Mucosa of rectum (tissue), 2 donors: ENCODE measurements around the gene CAST.
"Not testable (repeated sequence)": the region's sequence is repeated elsewhere in the genome, so short reads cannot be mapped to it uniquely, and the experiment has no call there.

ENCODE experiments used
- H3K27ac ChIP-seq, 2 donors: one replicate each; pipeline ENCODE4 v1.7.0; 2013; ENCODE audit warnings: inconsistent platforms in 2 of 2, low read depth in 2 of 2, low read length in 2 of 2
- H3K27me3 ChIP-seq, 2 donors: one replicate each; pipeline ENCODE4 v1.7.0; 2013; ENCODE audit warnings: low read length in 2 of 2; ENCODE audit not compliant: control insufficient read depth in 2 of 2, insufficient read depth in 2 of 2
- H3K36me3 ChIP-seq, 2 donors: one replicate each; pipeline ENCODE4 v1.7.0; 2013; ENCODE audit warnings: low read length in 2 of 2; ENCODE audit not compliant: control insufficient read depth in 2 of 2, insufficient read depth in 2 of 2
- H3K4me1 ChIP-seq, 2 donors: one replicate each; pipeline ENCODE4 v1.7.0; 2013; ENCODE audit warnings: low read length in 2 of 2, mild to moderate bottlenecking in 1 of 2; ENCODE audit not compliant: control insufficient read depth in 2 of 2, insufficient read depth in 2 of 2
- H3K4me3 ChIP-seq, 2 donors: one replicate each; pipeline ENCODE4 v1.7.0; 2013; ENCODE audit warnings: low read length in 2 of 2
- H3K9ac ChIP-seq, 2 donors: one replicate each; pipeline ENCODE4 v1.7.0; 2013; ENCODE audit warnings: low read length in 2 of 2, low read depth in 1 of 2, mild to moderate bottlenecking in 1 of 2
- H3K9me3 ChIP-seq, 2 donors: one replicate each; pipeline ENCODE4 v1.7.0; 2013; ENCODE audit warnings: low read length in 2 of 2; ENCODE audit not compliant: control insufficient read depth in 2 of 2
- donor health status: healthy.
- donor health status: Normal muscosa, but diverticular disease.

Gene CAST

DNA sequence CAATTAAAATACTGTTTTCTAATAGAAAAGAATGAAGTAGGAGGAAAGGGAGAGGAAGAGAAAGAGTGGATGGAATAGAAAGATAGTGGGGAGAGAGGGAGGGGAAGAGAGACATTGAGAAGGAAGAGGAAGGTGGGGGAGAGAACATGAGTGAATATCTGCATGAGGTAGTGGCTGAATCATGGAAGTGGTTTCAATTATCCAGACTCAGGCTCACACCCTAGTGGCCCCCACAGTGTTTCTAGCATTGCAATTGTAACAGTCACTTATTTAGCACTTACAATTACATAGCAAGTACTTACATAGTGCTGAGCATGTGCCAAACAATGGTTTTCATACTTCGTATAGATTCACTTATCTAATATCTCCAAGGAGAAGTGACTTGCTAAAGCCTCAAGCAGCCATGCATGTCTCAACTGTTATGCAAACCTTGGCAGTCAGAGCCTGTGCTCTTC lies 72.7 kb downstream of the CAST start:
- no peak overlapping the region for H3K4me3 ChIP-seq
- H3K27ac ChIP-seq: no peak overlapping the region
- no peaks in the 10 kb centered on the region for H3K9me3 ChIP-seq
- peaks cover 44 to 53% of the 10 kb centered on the region in 2 donors for H3K36me3 ChIP-seq
- no peaks in the 10 kb centered on the region for H3K27me3 ChIP-seq
- no peaks in the 10 kb centered on the region for H3K4me1 ChIP-seq
- no peak overlapping the region for H3K9ac ChIP-seq

DNA sequence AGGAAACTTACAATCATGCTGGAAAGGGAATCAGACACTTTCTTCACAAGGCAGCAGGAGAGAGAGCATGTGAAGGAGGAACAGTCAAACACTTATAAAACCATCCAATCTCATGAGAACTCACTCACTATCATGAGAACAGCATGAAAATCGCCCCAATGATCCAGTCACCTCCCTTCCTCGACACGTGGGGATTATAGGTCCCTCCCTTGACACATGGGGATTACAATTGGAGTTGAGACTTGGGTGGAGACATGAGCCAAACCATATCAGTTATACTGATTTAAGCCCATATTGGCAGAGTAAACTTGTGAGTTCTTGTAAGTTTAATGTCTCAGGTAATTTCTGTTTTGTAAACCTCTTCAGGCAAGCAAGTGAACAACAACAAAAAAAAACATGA lies 74.8 kb downstream of the CAST start:
- Histone ChIP-seq H3K27ac (no peak overlapping the region), H3K36me3 (peaks cover 53 to 62% of the 10 kb centered on the region in 2 donors), H3K4me1 (peaks cover 0 to 4% of the 10 kb centered on the region in 2 donors)

DNA sequence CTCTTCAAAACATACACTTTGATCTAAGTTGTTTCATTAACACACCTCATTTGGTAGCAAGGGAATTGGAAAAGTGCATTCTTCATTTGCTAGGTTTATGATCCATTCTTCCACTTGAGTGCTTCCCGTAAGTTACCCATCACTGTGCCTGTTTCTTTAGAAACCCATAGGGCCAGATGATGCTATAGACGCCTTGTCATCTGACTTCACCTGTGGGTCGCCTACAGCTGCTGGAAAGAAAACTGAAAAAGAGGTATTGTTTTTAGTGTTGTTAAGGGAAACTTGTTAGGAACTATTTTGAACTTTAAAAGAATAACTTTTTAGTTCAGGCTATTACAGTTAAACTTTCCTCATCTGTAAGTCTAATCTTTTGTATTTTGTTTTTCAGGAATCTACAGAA lies 78.9 kb downstream of the CAST start:
- Histone ChIP-seq H3K27ac (peak overlapping the region in 1 of 2 donors; percentile 34), H3K4me3 (no peak overlapping the region), H3K27me3 (no peaks in the 10 kb centered on the region), H3K4me1 (peaks cover 0 to 11% of the 10 kb centered on the region in 2 donors), H3K36me3 (peaks cover 76 to 89% of the 10 kb centered on the region in 2 donors), H3K9ac (no peak overlapping the region), H3K9me3 (no peaks in the 10 kb centered on the region)

More for the DNA sequence above, 74.8 kb downstream of the CAST start:
- Histone ChIP-seq H3K9ac (no peak overlapping the region), H3K27me3 (no peaks in the 10 kb centered on the region), H3K9me3 (no peaks in the 10 kb centered on the region), H3K4me3 (no peak overlapping the region)

DNA sequence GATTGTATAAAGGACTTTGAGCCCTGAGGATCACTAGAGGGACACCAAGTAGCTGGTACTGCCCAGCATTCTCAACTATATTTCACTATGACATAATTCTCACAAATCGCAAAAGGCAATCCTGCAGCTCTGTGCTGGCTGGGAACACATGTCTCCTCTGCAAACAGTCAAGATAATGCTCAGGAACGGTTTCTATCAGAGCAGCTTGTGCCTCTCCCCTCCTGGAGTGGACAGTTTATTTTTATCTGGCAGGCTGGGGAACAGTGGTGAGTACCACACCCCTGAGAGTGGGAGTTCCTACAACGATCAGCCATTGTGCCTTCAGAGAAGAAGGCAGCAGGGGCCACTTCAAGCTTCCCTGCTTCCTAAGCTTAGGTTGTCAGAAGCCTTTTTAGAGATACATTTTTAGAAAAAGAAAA lies 79.7 kb downstream of the CAST start:
- H3K27me3 ChIP-seq: no peaks in the 10 kb centered on the region
- H3K9me3 ChIP-seq: no peaks in the 10 kb centered on the region
- H3K9ac ChIP-seq: no peak overlapping the region
- no peak overlapping the region for H3K4me3 ChIP-seq
- H3K27ac ChIP-seq: peak overlapping the region in 1 of 2 donors; percentile 34
- H3K4me1 ChIP-seq: peaks cover 0 to 11% of the 10 kb centered on the region in 2 donors
- peaks cover 80 to 90% of the 10 kb centered on the region in 2 donors for H3K36me3 ChIP-seq

DNA sequence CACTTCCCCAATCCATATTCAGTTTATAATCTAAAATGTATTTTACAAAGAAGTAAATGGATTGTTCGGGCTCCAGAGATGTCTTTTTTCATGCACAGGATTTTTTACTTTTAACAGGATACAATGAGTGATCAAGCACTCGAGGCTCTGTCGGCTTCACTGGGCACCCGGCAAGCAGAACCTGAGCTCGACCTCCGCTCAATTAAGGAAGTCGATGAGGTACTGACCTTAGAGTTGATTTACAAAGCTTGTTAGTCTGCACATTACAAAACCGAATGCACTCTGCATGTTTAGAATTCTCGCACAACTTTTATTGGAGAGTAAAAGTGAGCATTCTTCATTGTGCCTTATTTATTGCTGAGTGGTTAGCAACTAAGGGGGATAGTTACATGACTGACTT lies 80.4 kb downstream of the CAST start:
- H3K9me3 ChIP-seq: no peaks in the 10 kb centered on the region
- peaks cover 85 to 89% of the 10 kb centered on the region in 2 donors for H3K36me3 ChIP-seq
- no peak overlapping the region for H3K4me3 ChIP-seq
- peak overlapping the region in 1 of 2 donors; percentile 34 for H3K27ac ChIP-seq
- no peaks in the 10 kb centered on the region for H3K27me3 ChIP-seq
- H3K9ac ChIP-seq: no peak overlapping the region
- peaks cover 0 to 15% of the 10 kb centered on the region in 2 donors for H3K4me1 ChIP-seq

DNA sequence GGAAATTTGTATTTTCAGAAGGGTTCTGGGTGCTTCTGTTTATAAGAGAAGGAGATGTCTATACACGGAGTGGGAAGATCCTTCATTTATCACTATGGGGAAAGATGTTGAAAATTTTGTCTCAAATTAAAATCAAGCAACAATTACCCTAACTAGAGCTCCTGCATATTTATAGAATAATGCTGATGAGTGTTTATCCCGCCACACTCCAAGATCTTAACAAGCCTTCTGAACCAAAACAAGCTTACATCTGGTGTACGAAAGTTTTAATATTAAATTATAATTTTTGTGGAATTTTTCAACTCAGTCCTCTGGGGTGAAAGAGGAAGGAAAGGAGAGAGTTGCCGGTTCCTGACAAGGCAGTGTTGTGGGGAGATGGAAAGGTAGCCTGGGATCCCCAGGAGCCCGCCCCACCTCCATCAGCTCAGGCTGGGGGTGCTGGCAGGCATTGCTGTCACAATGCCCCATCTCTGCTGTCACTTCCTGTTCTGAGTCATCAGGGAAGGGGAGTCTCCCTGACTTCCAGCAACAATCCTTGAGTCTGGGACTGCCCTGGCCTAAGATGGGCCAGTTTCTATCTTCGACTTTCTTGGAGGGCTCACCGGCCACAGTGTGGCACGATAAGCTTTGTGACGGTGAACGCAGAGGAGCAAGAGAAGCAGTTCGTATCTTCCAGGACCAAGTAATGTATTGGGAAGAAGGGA lies 81.0 kb downstream of the CAST start:
- Histone ChIP-seq H3K9ac (no peak overlapping the region), H3K4me3 (no peak overlapping the region), H3K4me1 (peaks cover 0 to 19% of the 10 kb centered on the region in 2 donors), H3K9me3 (no peaks in the 10 kb centered on the region), H3K36me3 (peaks cover 88 to 89% of the 10 kb centered on the region in 2 donors), H3K27me3 (no peaks in the 10 kb centered on the region), H3K27ac (peak overlapping the region in 1 of 2 donors; percentile 53)

DNA sequence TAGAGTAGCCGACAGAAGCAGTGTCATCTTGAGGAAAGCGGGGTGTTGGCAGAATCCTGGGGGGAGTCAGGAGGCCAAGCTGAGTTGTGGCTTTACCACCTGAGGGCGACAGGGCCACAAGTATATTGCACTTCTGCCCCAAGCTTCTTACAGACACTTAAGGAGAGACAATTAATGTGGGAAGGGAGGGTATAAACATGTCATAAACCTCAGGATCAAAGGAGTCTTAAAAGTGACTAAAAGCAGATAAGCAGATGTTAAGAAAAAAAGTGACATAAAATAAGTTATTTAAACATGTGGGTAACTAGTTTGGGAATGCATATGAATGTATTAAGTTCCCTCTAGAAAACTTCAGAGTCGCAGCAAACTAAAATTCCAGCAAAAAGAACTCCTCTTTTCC lies 81.6 kb downstream of the CAST start:
- peaks cover 88 to 89% of the 10 kb centered on the region in 2 donors for H3K36me3 ChIP-seq
- no peak overlapping the region for H3K9ac ChIP-seq
- no peaks in the 10 kb centered on the region for H3K27me3 ChIP-seq
- no peak overlapping the region for H3K4me3 ChIP-seq
- peaks cover 0 to 19% of the 10 kb centered on the region in 2 donors for H3K4me1 ChIP-seq
- no peaks in the 10 kb centered on the region for H3K9me3 ChIP-seq
- H3K27ac ChIP-seq: peak overlapping the region in 1 of 2 donors; percentile 53

DNA sequence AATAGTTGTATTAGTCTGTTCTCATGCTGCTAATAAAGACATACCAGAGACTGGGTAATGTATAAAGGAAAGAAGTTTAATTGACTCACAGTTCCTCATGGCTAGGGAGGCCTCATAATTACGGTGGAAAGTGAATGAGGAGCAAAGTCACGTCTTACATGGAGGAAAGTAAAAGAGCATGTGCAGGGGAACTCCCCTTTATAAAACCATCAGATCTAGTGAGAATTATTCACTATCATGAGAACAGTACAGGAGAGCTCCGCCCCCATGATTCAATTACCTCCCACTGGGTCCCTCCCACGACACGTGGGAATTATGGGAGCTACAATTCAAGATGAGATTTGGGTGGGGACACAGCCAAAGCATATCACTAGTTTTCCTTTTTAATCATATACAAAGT lies 82.0 kb downstream of the CAST start:
- H3K4me3 ChIP-seq, H3K9ac ChIP-seq, H3K27ac ChIP-seq, H3K9me3 ChIP-seq, H3K27me3 ChIP-seq: not testable (repeated sequence)
- Histone ChIP-seq H3K4me1 (peaks cover 0 to 19% of the 10 kb centered on the region in 2 donors), H3K36me3 (peaks cover 88 to 89% of the 10 kb centered on the region in 2 donors)

DNA sequence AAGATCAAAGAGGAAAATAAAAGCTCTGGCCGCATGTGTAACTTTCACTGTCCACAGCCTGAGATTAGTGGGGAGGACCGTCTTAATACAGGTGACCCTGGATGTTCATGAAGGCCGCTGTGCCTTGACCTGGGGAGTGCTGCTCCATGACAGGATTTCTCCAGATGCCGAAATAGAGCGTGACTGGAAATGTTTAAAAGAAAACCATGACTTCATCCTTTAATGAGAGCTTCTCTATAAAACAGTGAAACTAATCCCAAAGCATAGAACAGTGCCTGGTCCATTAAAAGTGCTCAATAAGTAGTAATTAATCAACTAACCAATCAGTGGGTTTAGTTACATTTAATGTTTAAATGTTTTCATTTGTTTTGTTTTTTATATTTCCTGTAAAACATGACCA lies 82.8 kb downstream of the CAST start:
- no peak overlapping the region for H3K4me3 ChIP-seq
- peaks cover 0 to 19% of the 10 kb centered on the region in 2 donors for H3K4me1 ChIP-seq
- H3K36me3 ChIP-seq: peaks cover 88 to 89% of the 10 kb centered on the region in 2 donors
- no peaks in the 10 kb centered on the region for H3K9me3 ChIP-seq
- no peak overlapping the region for H3K9ac ChIP-seq
- H3K27ac ChIP-seq: no peak overlapping the region
- H3K27me3 ChIP-seq: no peaks in the 10 kb centered on the region

DNA sequence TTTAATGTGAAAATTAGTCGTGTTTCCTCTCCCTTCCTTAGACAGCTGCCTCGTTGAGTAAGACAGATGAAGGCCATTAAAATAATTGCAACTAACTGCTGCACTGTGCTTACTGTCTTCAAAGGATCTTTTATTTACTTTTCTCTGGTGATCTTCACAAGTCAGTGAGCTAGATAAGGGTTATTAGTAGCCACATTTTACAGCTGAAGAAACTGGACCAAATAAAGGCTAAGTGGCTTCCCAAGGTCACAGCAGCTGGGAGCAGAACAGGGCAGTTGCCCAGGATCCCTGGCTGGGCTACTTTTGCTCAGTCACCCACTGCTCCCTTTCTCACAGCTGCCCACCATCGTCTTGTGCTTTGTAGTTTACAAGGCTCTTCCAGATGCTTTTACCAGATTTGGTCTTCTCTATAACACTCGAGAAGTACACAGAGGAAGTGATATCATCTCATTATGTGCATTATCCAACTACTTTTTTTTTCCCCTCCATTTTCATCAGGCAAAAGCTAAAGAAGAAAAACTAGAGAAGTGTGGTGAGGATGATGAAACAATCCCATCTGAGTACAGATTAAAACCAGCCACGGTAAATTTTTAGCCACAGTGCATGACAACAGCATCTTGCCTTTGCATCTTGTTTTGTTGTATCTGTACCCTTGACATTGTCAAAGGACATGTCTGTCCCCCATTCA lies 83.8 kb downstream of the CAST start:
- H3K4me3 ChIP-seq: no peak overlapping the region
- peak overlapping the region in 1 of 2 donors; percentile 11 for H3K27ac ChIP-seq
- no peaks in the 10 kb centered on the region for H3K9me3 ChIP-seq
- peaks cover 87 to 90% of the 10 kb centered on the region in 2 donors for H3K36me3 ChIP-seq
- no peak overlapping the region for H3K9ac ChIP-seq
- H3K4me1 ChIP-seq: peaks cover 0 to 19% of the 10 kb centered on the region in 2 donors
- no peaks in the 10 kb centered on the region for H3K27me3 ChIP-seq
